Stimulated activated naive B cell treated with anti-CD40 and anti-IgM and Interleukin-4, amounts not matched to agents 10 μg/mL and 1 μg/mL and 100 μg/mL, for 72 hours (primary cell): Measurements from ENCODE around the gene MINPP1.
"Not testable (repeated sequence)": the region's sequence is repeated elsewhere in the genome, so short reads cannot be mapped to it uniquely, and the experiment has no call there.

ENCODE experiments used
- ATAC-seq, 2 donors: fragments of 150-1000 bp; cut with Tn5 transposase; replicated peaks; 2 replicates each; pipeline ENCODE4 v1.10.0; 2021; ENCODE audit warnings: moderate library complexity in 1 of 2
- DNase-seq: peaks from one replicate; pipeline ENCODE4 v3.0.0; 2021
- H3K27ac Mint-ChIP-seq: one replicate; pipeline ENCODE4 v1.8.0; 2022; ENCODE audit warnings: mild to moderate bottlenecking, mixed read lengths
- H3K27me3 Mint-ChIP-seq, 2 donors: one replicate each; pipeline ENCODE4 v1.8.0; 2022; ENCODE audit warnings: mixed read lengths in 2 of 2
- H3K36me3 Mint-ChIP-seq, 2 donors: one replicate each; pipeline ENCODE4 v1.8.0; 2022; ENCODE audit warnings: mixed read lengths in 2 of 2, mild to moderate bottlenecking in 1 of 2
- H3K4me1 Mint-ChIP-seq, 2 donors: one replicate each; pipeline ENCODE4 v1.8.0; 2022; ENCODE audit warnings: mixed read lengths in 2 of 2, mild to moderate bottlenecking in 1 of 2
- H3K4me3 Mint-ChIP-seq, 2 donors: one replicate each; pipeline ENCODE4 v1.8.0; 2022; ENCODE audit warnings: mild to moderate bottlenecking in 2 of 2, mixed read lengths in 2 of 2, moderate library complexity in 1 of 2
- H3K9me3 Mint-ChIP-seq, 2 donors: one replicate each; pipeline ENCODE4 v1.8.0; 2022; ENCODE audit warnings: mixed read lengths in 2 of 2, mild to moderate bottlenecking in 1 of 2

Gene MINPP1

DNA sequence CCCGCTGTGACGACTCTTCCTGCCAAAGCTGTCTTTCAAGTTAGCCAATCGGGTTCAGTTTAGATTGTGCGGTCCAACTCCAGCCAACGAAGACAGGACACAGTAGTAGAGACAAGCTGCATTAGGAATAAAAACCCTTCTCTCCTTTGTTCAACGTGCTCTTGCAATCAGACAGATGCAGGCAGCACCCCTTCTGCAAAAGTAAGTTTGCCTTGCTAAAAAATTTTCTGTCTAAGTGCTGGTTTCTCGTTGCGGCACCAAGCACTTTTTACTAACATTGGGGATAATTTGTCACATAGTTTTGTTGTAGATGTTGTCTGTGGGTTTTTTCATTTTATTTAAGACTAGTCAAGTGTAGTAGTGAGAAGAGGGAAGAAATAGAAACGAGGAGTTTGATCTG is 58.1 kb downstream of the MINPP1 start:
- ATAC-seq (no peak), DNase-seq (no peak)
- Mint-ChIP-seq H3K27me3 (peaks cover 16 to 25% of the 10 kb centered on the region in 2 donors), H3K36me3 (peaks cover 5 to 13% of the 10 kb centered on the region in 2 donors), H3K4me3 (no peak overlapping the region), H3K9me3 (peaks cover 17 to 26% of the 10 kb centered on the region in 2 donors), H3K27ac (no peak overlapping the region), H3K4me1 (no peaks in the 10 kb centered on the region)

DNA sequence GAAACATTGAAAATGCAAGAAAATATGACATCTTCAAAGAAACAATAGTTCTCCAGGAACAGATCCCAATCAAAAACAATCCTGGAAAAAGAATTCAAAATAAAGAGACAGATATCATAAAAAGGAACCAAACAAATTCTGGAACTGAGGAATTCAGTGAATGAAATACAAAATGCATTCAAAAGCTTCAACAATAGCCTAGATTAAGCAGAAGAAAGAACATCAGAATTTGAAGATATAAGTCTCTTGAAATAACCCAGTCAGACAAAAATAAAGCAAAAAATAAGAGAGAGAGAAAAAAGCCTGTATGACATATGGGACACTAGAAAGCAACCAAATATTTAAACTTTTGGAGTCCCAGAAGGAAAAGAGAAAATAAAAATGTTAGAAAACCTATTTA is 60.3 kb downstream of the MINPP1 start:
- H3K4me1 Mint-ChIP-seq = no peaks in the 10 kb centered on the region
- peaks cover 27 to 32% of the 10 kb centered on the region in 2 donors for H3K27me3 Mint-ChIP-seq
- DNase-seq = no peak
- no peak overlapping the region for H3K4me3 Mint-ChIP-seq
- H3K36me3 Mint-ChIP-seq = peaks cover 5 to 13% of the 10 kb centered on the region in 2 donors
- no peak overlapping the region for H3K27ac Mint-ChIP-seq
- peaks cover 19 to 26% of the 10 kb centered on the region in 2 donors for H3K9me3 Mint-ChIP-seq
- no peak for ATAC-seq

DNA sequence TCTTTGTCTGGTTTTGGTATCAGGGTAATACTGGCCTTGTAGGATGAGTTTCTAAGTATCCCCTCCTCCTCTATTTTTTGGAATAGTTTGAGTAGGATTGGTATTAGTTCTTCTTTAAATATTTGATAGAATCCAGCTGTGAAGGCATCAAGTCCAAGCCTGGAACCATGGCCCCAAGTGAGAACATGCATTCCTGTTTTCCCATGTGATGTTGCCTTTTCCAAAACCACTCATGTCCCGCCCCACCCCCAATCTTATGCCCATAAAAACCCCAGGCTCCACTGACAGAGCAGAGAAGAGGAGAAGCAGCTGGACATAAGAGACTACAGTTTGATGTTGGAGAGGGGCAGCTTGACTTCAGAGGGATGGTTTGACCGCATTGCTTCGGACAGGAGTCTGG is 71.2 kb downstream of the MINPP1 start:
- H3K4me3 Mint-ChIP-seq = no peak overlapping the region

DNA sequence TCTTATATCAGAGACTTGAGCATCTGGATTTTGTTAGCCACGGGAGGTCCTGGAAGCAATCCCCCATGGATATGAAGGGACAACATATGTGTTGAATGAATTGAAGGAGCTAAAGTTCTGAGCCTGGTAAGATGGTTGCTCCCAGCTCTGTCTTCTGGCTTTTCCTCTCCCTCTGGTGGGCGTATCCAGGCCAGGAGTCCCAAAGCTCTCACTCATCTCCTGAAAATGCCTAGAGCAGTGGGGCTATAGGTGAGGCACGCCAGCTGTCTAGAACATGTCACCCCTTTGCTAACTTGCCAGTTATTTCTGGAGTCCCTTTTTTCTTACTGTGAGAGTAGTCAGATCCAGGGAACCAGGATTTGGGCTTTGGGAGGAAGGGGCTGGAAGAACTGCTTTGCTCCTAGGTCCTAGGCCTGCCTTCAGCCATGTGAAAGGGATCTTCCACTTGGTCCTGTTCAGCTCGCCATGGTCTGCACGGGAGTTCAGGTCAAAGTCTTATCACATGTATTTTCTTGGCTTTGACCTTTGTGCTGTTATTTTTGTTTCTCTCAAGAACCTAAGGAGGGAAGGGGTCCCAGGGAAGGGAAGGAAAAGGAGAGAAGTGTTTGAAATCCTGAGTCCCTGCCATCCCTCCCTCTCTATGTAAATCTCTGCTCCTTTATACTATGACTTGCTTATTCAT is 73.6 kb downstream of the MINPP1 start:
- Mint-ChIP-seq H3K4me1 (peaks cover 0 to 1% of the 10 kb centered on the region in 2 donors), H3K27ac (no peak overlapping the region), H3K9me3 (no peaks in the 10 kb centered on the region), H3K4me3 (no peak overlapping the region), H3K27me3 (peaks cover 25 to 26% of the 10 kb centered on the region in 2 donors), H3K36me3 (no peaks in the 10 kb centered on the region)
- no peak for DNase-seq
- no peak for ATAC-seq

More for the DNA sequence above, 71.2 kb downstream of the MINPP1 start:
- DNase-seq (no peak), ATAC-seq (no peak)
- Mint-ChIP-seq H3K27ac (no peak overlapping the region), H3K4me1 (peaks cover 0 to 1% of the 10 kb centered on the region in 2 donors), H3K27me3 (peaks cover 21 to 32% of the 10 kb centered on the region in 2 donors), H3K9me3 (peaks cover 5 to 8% of the 10 kb centered on the region in 2 donors), H3K36me3 (no peaks in the 10 kb centered on the region)

DNA sequence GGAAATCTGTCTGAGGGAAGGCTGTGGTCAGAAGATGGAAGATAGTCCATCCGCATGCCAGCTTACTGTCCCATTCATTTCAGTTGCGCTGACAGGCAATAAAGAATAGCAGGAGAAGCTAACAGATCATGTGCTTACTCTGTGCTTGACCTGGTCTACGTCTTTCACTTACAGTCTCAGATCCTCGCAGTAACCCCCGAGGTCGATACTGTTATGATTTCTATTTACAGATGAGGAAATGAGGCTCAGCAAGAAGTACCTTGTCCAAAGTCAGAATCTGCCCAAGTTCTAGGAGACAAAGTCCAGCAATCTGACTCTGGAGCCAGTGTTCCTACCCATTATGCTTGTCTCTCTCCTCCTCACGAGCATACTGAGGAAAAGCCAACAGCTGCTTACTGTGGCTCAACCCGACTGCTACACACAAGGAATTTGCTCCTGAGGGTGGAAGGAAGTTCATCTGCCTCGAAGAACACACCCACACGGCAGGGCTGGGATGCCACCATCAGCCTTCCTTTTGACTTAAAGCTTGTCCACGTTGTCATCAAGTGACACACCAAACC is 74.2 kb downstream of the MINPP1 start:
- no peak for ATAC-seq
- Mint-ChIP-seq H3K9me3 (no peaks in the 10 kb centered on the region), H3K27ac (no peak overlapping the region), H3K4me1 (peaks cover 0 to 1% of the 10 kb centered on the region in 2 donors), H3K27me3 (peaks cover 25 to 26% of the 10 kb centered on the region in 2 donors), H3K4me3 (no peak overlapping the region), H3K36me3 (no peaks in the 10 kb centered on the region)
- no peak for DNase-seq

DNA sequence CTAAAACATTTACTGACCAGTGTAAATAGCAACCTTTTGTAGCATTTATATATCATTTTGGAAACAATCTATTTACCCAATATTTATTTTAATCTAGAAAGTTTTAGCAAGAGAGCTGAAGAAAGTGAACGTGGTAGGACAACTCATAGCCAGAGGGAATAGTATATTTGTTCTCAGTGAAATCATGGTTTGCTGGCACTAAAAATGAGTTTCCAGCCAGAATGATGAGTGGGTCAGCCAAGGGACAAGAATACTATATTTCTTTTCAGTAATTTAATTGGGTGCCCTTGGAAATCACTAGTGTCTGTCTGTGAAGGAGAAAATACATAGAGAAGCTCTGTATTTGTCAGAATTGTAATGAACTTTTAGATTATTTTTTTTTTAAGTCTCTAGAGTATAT is 74.9 kb downstream of the MINPP1 start:
- H3K36me3 Mint-ChIP-seq = no peaks in the 10 kb centered on the region
- no peak for ATAC-seq
- peaks cover 25 to 26% of the 10 kb centered on the region in 2 donors for H3K27me3 Mint-ChIP-seq
- peaks cover 0 to 1% of the 10 kb centered on the region in 2 donors for H3K4me1 Mint-ChIP-seq
- no peaks in the 10 kb centered on the region for H3K9me3 Mint-ChIP-seq
- no peak overlapping the region for H3K4me3 Mint-ChIP-seq
- DNase-seq = no peak
- H3K27ac Mint-ChIP-seq = no peak overlapping the region

DNA sequence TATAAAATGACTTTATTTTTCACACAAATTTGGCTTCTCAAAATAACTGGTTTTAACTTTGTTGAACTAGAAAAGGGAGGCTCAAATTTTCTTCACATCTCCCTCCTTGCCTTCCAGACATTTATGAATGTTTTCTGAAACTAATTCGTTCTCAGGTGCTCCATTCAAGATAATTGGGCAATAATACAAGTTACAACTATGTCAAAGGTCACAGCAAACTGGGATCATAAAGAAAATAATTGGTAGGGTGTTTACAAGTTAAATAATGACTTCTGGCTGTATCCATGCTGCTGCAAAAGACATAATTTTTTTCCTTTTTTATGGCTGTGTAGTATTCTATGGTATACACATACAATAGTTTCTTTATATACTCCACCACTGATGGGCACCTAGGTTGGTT is 75.3 kb downstream of the MINPP1 start:
- Mint-ChIP-seq H3K4me1 (peaks cover 0 to 1% of the 10 kb centered on the region in 2 donors), H3K27me3 (peaks cover 25 to 26% of the 10 kb centered on the region in 2 donors)

DNA sequence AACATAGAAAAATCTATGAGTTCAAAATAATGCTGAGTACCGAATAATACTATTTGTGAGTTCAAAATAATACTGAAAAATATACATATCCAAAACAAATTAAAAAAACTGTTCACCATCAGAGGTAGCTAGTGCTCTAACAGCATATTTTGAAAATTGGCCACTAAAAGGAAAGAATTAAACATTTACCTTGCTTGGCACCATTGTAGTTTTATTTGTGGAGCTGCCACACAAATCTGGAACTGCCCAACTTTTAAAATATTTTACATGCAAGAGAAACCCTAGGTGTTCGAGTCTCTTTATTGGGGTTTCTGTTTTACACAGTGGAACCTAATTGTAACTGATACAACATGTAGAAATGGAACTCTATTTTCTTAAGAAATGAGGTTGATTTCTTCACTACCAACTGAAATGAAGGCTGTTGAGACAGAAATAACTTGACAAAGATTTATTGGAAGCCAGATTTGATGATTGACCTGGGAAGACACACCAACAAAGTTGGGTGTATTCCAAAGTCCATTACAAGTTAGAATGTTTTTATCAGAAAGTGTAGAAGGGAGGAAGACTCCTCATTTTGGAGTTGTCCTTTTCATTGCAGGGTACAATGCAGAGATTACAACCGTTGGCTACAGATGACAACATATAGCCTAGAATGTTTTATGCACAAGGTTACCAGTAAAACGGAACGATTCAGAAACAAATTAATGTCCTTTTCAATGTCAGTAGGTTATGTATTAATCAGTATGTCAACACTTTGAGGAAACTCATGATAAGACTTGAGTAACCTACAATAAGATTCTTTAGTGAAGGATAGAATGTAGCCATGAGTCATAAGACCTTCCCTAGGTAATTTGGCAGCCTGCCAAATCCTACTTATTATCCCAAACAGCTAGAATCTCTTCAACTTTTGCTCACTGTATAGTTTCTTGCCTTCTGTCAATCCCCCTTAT is 81.1 kb downstream of the MINPP1 start:
- ATAC-seq (no peak), DNase-seq (no peak)
- Mint-ChIP-seq H3K9me3 (no peaks in the 10 kb centered on the region), H3K27ac (no peak overlapping the region), H3K4me3 (no peak overlapping the region), H3K27me3 (peaks cover 4 to 5% of the 10 kb centered on the region in 2 donors), H3K4me1 (no peaks in the 10 kb centered on the region), H3K36me3 (no peaks in the 10 kb centered on the region)

More for the DNA sequence above, 75.3 kb downstream of the MINPP1 start:
- no peaks in the 10 kb centered on the region for H3K9me3 Mint-ChIP-seq
- no peak for DNase-seq
- no peak for ATAC-seq
- no peak overlapping the region for H3K27ac Mint-ChIP-seq
- H3K4me3 Mint-ChIP-seq = no peak overlapping the region
- H3K36me3 Mint-ChIP-seq = no peaks in the 10 kb centered on the region

DNA sequence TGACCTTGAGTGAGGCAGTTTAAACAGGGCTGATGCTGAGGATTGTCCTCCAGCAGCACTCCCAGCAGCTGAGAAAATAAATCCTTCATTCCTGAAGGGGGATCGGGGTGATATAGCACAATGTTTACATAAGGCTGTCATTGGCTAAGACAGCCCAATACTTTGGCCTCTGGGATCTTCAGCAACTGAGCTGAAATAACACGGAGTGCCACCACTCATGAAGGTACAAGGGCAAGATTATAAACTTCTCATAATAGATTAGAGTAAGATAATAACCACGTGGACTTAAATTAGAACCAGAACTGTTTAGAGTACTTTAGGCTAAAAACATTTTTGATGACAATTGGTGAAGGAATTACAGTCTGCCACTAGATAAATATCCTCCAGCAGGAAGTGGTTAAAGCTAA is 85.0 kb downstream of the MINPP1 start:
- DNase-seq (no peak), ATAC-seq (no peak)
- no peaks in the 10 kb centered on the region for H3K4me1 Mint-ChIP-seq
- no peaks in the 10 kb centered on the region for H3K27me3 Mint-ChIP-seq
- no peaks in the 10 kb centered on the region for H3K9me3 Mint-ChIP-seq
- no peak overlapping the region for H3K27ac Mint-ChIP-seq
- H3K4me3 Mint-ChIP-seq = no peak overlapping the region
- H3K36me3 Mint-ChIP-seq = no peaks in the 10 kb centered on the region

DNA sequence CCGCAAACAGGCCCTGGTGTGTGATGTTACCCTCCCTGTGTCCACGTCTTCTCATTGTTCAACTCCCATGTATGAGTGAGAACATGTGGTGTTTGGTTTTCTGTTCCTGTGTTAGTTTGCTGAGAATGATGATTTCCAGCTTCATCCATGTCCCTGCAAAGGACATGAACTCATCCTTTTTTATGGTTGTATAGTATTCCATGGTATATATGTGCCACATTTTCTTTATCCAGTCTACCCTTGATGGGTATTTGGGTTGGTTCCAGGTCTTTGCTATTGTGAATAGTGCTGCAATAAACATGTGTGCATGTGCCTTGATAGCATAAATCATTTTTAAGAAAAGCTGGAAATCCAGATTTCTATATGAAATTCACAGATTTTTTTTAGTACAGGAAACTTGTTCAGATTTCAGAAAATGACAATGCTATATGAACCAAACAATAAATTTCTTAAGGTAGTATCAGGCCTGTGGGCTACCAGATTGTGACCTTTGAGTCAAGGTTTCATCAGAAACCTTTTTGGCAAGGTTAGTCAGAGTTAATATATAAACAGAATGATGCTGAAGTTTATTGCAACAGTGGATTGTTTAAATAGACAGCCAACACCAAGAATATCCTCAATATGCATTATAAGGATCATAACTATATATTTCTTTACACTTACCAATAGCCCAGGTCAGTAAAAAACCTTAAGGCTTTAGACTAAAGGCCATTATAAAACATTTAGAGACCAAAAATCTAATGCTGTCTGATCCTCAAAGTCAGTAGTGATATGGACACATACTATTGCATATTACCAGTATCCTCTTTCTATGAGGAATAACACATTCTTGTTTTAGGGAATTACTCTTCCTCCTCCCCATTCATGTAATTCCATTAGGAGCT is 86.3 kb downstream of the MINPP1 start:
- H3K27ac Mint-ChIP-seq = no peak overlapping the region
- H3K4me3 Mint-ChIP-seq = no peak overlapping the region
- no peaks in the 10 kb centered on the region for H3K4me1 Mint-ChIP-seq
- ATAC-seq (no peak), DNase-seq (no peak)
- no peaks in the 10 kb centered on the region for H3K36me3 Mint-ChIP-seq
- no peaks in the 10 kb centered on the region for H3K9me3 Mint-ChIP-seq
- H3K27me3 Mint-ChIP-seq = no peaks in the 10 kb centered on the region

DNA sequence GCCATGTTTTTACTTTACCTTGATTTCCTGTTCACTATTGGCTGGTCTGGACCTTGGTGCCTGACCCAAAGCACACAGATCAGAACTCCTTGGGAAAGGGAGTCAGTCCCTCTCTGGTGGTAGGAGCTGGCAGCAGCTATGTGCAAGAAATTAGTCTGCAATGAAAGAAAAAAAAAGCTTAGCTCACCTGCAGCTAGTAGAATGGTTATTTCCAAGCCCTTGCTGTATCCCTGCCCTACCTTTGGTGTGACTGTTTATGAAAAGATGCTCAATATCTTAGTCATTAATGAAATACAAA is 86.8 kb downstream of the MINPP1 start:
- Mint-ChIP-seq H3K27ac (no peak overlapping the region), H3K9me3 (no peaks in the 10 kb centered on the region), H3K36me3 (no peaks in the 10 kb centered on the region), H3K27me3 (no peaks in the 10 kb centered on the region), H3K4me3 (no peak overlapping the region), H3K4me1 (peaks cover 4 to 6% of the 10 kb centered on the region in 2 donors)
- ATAC-seq (no peak), DNase-seq (no peak)

DNA sequence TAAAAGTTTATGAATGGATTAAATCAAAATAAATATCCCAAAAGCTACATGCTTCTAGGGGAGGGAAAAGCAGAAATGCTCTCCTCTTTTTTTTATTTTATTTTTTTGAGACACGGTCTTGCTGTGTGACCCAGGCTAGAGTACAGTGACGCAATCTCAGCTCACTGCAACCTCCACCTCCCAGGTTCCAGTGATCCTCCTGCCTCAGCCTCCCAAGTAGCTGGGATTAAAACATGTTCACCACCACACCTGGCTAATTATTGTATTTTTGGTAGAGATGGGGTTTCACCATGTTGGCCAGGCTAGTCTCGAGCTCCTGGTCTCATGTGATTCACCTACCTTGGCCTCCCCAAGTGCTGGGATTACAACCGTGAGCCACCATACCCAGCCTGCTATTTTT is 88.2 kb downstream of the MINPP1 start:
- H3K27ac Mint-ChIP-seq, H3K36me3 Mint-ChIP-seq, H3K4me3 Mint-ChIP-seq, H3K27me3 Mint-ChIP-seq, DNase-seq, H3K9me3 Mint-ChIP-seq, ATAC-seq: not testable (repeated sequence)
- peaks cover 8 to 11% of the 10 kb centered on the region in 2 donors for H3K4me1 Mint-ChIP-seq

DNA sequence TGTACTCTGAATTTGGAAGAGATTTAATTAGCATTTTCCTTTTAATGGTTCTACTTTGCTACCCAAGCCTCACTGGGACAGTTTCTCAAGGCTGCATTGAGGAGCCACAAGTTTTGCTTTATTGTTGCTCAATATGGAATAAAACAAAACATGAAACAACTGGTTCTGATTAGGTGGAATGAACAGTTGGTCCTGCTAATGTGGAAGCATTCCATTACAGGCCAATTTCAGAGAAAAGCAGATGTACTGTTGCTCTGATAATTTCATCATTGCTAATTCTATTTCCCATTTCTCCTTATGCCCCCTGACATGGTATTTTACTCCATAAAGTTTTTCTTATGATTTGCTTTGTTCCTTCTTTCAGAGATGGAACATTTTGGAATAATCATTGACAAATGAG is 89.0 kb downstream of the MINPP1 start:
- H3K27ac Mint-ChIP-seq = no peak overlapping the region
- H3K36me3 Mint-ChIP-seq = no peaks in the 10 kb centered on the region
- no peaks in the 10 kb centered on the region for H3K27me3 Mint-ChIP-seq
- H3K4me3 Mint-ChIP-seq = no peak overlapping the region
- no peak for DNase-seq
- ATAC-seq = no peak
- H3K4me1 Mint-ChIP-seq = peaks cover 8 to 11% of the 10 kb centered on the region in 2 donors
- no peaks in the 10 kb centered on the region for H3K9me3 Mint-ChIP-seq

DNA sequence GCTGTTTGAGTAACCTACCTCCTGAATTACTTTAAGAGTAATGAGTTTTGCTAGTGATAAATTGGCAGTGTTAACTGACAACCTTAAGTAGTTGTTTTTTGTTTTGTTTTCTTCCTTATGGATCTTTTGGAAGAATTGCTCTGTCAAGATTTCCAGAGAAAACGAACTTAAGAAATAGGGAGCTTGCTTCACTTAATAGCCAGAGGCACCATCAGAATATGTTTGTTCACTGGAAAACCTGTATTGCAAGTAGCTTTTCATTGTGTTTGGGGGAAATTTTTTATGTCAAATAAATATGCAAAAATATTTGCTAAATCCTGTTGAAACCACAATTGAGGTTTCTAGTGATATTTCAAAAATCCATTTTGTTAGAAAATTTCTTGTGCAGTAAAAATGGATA is 89.5 kb downstream of the MINPP1 start:
- DNase-seq (no peak), ATAC-seq (no peak)
- H3K36me3 Mint-ChIP-seq = no peaks in the 10 kb centered on the region
- H3K4me1 Mint-ChIP-seq = peaks cover 8 to 11% of the 10 kb centered on the region in 2 donors
- H3K4me3 Mint-ChIP-seq = no peak overlapping the region
- H3K9me3 Mint-ChIP-seq = no peaks in the 10 kb centered on the region
- H3K27me3 Mint-ChIP-seq = no peaks in the 10 kb centered on the region
- no peak overlapping the region for H3K27ac Mint-ChIP-seq
